ENCODE measurements around the gene ARHGAP21. TPM values are rescaled to one million over a fixed set of nuclear protein-coding genes. Genes with fewer than 3 reads are reported as not detected.
"Not testable (repeated sequence)": the region's sequence is repeated elsewhere in the genome, so short reads cannot be mapped to it uniquely, and the experiment has no call there.

ARHGAP21 gene
- total RNA-seq, 2 donors from 2014 or later: 84.9 to 107 TPM

- H3K4me1 ChIP-seq: no peaks in the 10 kb centered on the region
- H3K27ac ChIP-seq: no peak overlapping the region
- no peaks in the 10 kb centered on the region for H3K27me3 ChIP-seq
- H3K4me3 ChIP-seq: no peak overlapping the region
- no peak for DNase-seq
- no peaks in the 10 kb centered on the region for H3K9me3 ChIP-seq
- no peak overlapping the region for H3K9ac ChIP-seq (ENCODE audit: low read depth in 2 of 2, low read length in 2 of 2)
- intact Hi-C loops (cut with DNase I): no loop called here
- H3K36me3 ChIP-seq: no peaks in the 10 kb centered on the region
- no peak for TF ChIP-seq CTCF (IDR thresholded peaks at IDR 0.05)
Measured at GRCh38 chr10:24670964-24671670, 52.6 kb downstream of the ARHGAP21 start.

DNA sequence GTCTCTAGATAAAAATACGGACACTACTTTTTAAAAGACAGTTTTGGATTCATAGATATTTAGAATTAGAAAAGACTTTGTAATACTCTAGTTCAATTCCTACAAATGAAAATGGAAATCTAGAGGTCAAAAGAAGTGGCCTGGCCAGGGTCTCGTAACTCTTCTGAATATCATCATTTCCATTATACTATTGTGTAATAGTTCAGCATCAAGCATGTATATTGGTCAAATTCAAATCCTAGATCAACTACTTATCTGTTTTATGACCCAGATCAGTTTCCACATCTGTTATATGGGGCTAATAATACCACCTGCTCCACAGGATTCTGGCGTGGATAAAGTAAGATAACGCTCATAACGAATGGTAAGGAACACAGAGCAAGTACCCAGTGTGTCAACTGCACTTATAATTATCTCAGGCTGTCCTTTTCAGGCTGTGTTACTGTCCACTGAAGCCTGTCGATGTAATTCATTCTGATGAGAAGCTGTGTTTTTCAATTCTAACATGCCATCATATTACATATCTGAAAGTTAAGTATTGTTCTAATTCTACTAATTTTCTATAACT lies 54.3 kb downstream of the ARHGAP21 start:
- Histone ChIP-seq H3K9ac (ENCODE audit: low read depth in 2 of 2, low read length in 2 of 2) (no peak overlapping the region), H3K4me1 (no peaks in the 10 kb centered on the region), H3K4me3 (no peak overlapping the region), H3K9me3 (no peaks in the 10 kb centered on the region), H3K27ac (no peak overlapping the region), H3K36me3 (no peaks in the 10 kb centered on the region), H3K27me3 (no peaks in the 10 kb centered on the region)
- no peak for DNase-seq
- no peak for TF ChIP-seq CTCF (IDR thresholded peaks at IDR 0.05)
- intact Hi-C loops (cut with DNase I): no loop called here

DNA sequence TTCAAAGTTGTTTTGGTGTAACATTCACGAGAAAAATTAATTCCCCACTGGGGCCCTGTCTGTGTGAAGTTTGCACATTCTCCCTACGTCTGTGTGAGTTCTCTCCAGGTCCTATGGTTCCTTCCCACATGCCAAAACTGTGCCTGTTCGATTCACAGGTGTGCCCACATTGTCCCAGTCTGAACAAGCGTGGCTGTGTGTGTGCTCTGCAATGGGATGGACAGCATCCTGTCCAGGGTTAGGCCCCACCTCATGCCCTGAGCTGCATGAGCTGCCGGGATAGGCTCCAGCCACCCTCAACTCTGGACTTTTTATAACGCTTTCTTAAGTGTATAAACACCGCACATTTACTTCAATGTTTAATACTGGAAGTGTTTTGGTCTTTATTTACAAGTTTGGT lies 55.4 kb downstream of the ARHGAP21 start:
- H3K27ac ChIP-seq: no peak overlapping the region
- no peak for TF ChIP-seq CTCF (IDR thresholded peaks at IDR 0.05)

DNA sequence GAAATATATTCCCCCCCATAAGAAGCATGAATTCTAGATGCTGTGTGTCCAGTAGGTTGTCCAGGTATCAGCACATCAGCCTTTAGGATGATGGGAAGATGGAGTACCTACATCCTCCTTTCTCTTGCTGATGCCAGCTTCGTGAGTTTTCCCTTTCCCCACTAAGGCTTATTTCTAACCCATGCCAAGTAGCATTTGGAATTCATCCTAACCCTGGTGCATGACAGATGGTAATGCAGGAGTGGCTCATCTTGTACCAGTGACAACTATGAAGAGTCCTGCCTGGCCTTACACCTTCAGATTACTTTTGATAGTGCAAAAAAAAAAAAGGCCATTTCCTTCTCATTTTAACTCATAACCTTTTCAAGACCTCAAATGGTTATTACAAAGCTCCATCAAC lies 58.7 kb downstream of the ARHGAP21 start:
- Histone ChIP-seq H3K36me3 (peaks cover 5% of the 10 kb centered on the region), H3K4me1 (no peaks in the 10 kb centered on the region), H3K9me3 (no peaks in the 10 kb centered on the region), H3K9ac (ENCODE audit: low read depth in 2 of 2, low read length in 2 of 2) (no peak overlapping the region), H3K27ac (no peak overlapping the region), H3K4me3 (no peak overlapping the region), H3K27me3 (no peaks in the 10 kb centered on the region)
- intact Hi-C loops (cut with DNase I): no loop called here
- DNase-seq: no peak
- no peak for TF ChIP-seq CTCF (IDR thresholded peaks at IDR 0.05)

More for the DNA sequence above, 55.4 kb downstream of the ARHGAP21 start:
- Histone ChIP-seq H3K27me3 (no peaks in the 10 kb centered on the region), H3K4me1 (no peaks in the 10 kb centered on the region), H3K9me3 (no peaks in the 10 kb centered on the region), H3K36me3 (peaks cover 5% of the 10 kb centered on the region), H3K4me3 (no peak overlapping the region), H3K9ac (ENCODE audit: low read depth in 2 of 2, low read length in 2 of 2) (no peak overlapping the region)
- DNase-seq: no peak
- intact Hi-C loops (cut with DNase I): no loop called here

DNA sequence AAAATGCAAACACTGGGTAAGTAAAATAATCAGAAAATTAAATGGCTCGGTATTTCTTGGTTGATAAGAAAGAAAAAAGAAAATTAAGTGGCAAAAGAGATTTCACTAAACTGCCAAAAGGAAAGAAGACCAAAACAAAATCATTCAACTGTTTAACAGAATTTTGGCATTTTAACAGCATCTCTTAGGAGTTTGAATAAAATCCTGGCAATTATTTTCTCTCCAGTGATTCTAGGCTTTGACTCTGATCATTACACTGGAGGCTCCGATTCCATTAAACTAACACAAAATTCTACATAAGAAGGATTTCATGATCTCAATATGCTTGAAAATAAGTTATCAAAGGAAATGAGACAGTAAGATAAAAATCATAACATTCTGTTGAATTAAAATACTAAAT lies 62.3 kb downstream of the ARHGAP21 start:
- no peak overlapping the region for H3K27ac ChIP-seq
- no peak for DNase-seq
- intact Hi-C loops (cut with DNase I): no loop called here
- no peak overlapping the region for H3K9ac ChIP-seq (ENCODE audit: low read depth in 2 of 2, low read length in 2 of 2)
- peaks cover 5% of the 10 kb centered on the region for H3K36me3 ChIP-seq
- H3K4me1 ChIP-seq: no peaks in the 10 kb centered on the region
- no peak overlapping the region for H3K4me3 ChIP-seq
- TF ChIP-seq CTCF (IDR thresholded peaks at IDR 0.05): no peak
- H3K27me3 ChIP-seq: no peaks in the 10 kb centered on the region
- no peaks in the 10 kb centered on the region for H3K9me3 ChIP-seq

- DNase-seq; H3K36me3 ChIP-seq; H3K9ac ChIP-seq (ENCODE audit: low read depth in 2 of 2, low read length in 2 of 2); H3K9me3 ChIP-seq; intact Hi-C loops (cut with DNase I); H3K27ac ChIP-seq; H3K27me3 ChIP-seq; H3K4me3 ChIP-seq; H3K4me1 ChIP-seq: not testable (repeated sequence)
Measured at GRCh38 chr10:24658319-24658718, 65.4 kb downstream of the ARHGAP21 start.

GRCh38 chr10:24656326-24656725 lies 67.4 kb downstream of the ARHGAP21 start:
- DNase-seq; H3K4me1 ChIP-seq; H3K27ac ChIP-seq; H3K36me3 ChIP-seq; H3K27me3 ChIP-seq; H3K4me3 ChIP-seq; H3K9ac ChIP-seq (ENCODE audit: low read depth in 2 of 2, low read length in 2 of 2); intact Hi-C loops (cut with DNase I); H3K9me3 ChIP-seq: not testable (repeated sequence)

Data from colonic mucosa (tissue), 4 donors.